HG03097 (cell line): ENCODE results near the gene MYH9.
"Not testable (repeated sequence)": the region's sequence is repeated elsewhere in the genome, so short reads cannot be mapped to it uniquely, and the experiment has no call there.

Experiments
- ATAC-seq: cut with Tn5 transposase; IDR thresholded peaks from one replicate; pipeline ENCODE4 v1.9.1; 2021; ENCODE audit not compliant: unreplicated experiment, low FRiP score

The MYH9 gene

DNA sequence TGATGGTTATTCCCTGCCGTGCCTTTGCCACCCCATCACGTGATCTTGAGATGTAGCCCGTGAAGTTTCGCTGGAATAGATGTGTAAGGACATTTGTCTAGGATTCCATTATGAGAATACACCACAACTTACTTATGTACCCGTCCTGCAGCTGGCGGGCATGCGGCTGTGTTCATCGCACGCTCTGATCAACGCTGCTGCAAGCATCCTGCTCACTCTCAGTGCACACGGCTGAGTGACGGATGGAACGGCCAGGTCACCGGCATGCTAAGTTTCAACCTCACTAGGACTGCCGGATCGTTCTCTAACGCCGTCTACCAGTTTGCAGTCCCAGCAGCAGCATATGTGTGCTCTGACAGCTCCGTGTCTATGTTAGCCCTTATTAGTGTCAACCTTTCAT is 90.2 kb downstream of the MYH9 start:
- no peak for ATAC-seq

DNA sequence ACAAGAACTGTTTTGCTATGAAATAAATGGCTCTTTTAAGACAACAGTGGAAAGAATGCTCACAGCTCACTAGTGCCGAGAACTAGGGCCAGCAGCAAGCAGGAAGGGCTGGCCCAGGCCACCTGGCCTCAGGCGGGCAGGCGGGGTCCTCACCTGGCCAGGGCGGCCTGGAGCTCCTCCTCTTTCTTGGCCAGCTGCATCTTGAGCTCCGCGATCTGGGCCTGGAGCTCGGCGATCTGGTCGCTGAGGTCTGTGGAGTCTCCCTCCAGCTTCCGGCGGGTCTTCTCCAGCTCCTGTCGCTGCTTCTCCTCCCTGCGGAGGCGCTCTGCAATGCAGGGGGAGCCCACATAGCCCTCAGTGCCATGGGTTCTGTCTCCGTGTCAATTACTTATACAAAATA is 91.1 kb downstream of the MYH9 start:
- ATAC-seq, result no peak

DNA sequence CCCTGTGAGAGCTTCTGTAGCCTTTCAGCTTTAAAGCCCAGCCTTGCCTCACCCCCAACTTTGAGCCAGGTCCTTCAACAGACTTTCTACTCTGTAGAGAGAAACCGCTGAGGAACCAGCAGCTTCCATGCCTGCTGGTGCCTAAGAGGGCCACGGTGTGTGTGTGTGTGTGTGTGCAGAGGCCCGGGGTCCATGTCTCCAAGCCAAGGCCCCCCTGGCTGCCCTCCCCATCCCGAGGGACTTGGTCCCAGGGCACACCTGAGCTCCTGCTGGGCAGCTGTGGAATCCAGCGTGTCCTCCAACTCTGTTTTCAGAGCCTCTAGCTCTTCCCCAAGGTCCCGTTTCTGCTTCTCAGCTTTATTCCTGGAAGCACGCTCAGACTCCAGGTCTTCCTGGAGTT is 92.5 kb downstream of the MYH9 start:
- no peak for ATAC-seq

DNA sequence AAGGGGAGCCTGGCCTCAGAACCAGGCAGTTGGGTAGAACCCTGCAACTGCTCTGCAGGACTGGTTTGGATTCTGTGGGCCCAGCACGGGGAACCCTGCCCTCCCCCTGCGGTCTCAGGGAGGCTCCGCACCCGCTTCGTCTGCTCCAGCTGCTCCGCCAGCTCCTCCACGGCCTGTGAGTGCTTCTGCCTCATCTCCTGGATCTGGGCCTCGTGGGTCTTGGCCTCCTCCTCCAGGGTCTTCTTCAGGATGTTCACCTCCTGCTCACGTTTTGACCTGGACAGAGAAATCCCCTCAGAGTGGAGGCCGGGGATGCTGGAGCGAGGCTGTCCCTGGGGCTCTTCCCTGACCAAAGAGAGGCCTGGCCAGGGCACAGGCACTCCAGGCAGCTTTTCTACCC is 93.0 kb downstream of the MYH9 start:
- no peak for ATAC-seq

DNA sequence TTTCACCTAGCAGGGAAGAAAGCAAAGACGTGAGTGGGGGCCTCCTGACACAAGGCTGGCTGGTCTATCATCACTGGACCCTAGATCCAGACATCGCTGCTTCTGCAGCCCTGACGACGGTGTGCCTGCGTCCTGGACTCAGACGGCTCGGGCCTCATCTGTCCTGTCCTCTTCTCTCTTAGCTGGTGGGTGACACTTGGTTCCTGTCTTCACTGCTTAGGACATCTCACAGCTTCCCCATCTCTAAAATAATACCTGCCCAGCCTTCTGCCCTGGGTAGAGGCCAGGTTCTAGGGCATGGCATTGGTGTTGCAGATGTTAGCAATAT is 93.5 kb downstream of the MYH9 start:
- no peak for ATAC-seq

DNA sequence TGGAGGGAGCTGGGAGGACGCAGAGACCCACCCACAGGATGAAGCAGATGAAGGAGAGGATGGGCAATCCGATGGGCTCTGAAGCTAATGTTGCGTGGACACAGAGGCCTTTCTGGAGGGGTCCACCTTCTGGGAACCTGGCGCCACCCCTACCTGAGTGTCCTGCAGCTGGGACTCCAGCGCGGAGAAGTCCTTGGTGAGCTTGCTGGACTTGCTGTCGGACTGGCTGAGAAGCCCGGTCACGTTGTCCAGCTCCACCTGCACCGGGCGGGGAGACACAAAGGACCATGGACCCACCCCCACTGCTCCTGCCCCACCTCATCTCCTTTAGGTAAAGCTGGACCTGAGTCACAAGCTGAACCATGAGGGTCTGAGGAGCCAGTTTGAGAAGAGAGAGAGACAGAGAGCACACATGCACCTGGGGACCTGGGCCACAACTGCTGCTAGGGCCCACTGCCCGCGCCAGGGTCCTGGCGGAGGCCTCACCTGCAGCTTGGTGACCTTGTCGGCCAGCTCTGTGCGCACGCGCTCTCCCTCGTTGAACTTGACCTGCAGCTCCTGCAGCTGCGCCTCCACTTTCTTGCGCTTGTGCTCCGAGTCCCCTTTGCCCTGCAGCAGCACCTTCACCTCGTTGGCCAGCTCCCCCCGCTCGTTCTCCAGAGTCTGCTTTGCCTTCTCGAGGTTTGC is 94.0 kb downstream of the MYH9 start:
- no peak for ATAC-seq

DNA sequence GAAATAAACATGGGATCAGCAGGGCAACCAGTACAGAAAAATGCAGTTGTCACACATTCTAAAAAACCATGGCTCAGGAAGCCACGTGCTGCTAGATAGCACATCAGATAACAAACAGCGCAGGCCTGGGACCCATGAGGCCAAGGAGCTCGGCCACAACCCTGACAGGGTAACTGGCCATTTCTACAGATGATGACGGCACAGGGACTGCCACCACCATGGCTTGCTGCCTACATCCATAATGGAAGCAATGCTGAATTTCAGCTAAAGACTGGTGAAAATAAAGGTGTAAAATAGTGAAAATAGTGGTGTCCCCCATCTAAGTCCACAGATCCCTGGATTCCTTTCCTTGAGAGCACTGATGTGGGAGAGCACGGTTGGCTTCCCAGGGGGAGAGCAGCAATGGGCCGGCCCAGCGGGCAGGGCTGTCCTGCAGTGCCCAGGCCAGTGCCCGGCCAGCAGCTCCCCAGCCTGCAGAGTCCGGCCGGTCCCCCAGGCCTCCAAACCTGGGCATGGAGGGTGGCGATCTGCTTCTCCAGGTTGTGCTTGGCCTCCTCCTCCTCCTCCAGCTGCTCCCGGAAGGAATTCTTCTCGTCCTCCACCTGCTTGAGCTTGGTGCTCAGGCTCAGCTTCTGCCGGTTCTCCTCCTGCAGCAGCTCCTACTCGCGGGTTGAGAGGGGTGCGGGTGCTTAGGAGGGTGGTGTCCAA is 94.8 kb downstream of the MYH9 start:
- ATAC-seq, result no peak

DNA sequence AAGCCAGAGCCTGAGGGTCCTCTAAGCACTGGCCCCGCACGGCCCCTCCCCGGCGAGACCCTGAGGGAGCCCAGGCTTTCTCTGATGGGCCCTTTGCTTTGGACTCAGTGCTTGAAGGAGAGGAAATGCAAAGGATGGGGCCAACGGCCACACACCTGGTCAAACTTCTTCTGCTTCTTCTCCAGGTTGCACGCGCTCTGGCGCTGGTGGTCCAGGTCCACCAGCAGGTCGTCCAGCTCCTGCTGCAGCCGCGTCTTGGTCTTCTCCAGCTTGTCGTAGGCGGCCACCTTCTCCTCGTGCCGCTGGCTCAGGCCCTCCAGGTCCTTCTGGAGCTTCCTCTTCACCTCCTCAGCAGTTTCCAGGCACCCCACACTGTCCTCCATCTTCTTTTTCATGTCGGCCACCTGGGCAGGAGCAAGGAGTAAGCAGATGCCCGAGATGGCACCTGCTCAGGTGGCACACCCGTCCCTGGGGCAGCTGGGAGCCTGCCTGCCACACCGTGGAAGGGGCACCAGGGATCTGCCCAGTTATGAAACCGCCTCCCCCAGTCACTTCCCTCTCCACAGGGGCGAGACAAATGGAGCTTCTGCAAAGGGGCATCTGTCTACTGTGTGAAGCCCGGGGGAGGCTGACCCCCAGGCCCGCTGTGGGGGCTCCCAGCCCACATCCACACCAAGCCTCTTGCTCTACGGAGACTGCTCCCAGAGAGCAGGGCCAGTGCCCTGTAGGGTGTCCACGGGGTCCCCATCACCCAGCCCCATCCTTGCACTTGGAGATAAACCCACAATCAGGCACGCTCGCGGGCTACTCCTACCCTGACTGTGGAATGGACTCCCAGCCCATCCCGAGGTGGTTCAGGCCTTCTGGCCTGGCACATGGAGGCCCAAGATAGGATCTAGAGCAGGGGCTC is 95.7 kb downstream of the MYH9 start:
- ATAC-seq, result no peak

DNA sequence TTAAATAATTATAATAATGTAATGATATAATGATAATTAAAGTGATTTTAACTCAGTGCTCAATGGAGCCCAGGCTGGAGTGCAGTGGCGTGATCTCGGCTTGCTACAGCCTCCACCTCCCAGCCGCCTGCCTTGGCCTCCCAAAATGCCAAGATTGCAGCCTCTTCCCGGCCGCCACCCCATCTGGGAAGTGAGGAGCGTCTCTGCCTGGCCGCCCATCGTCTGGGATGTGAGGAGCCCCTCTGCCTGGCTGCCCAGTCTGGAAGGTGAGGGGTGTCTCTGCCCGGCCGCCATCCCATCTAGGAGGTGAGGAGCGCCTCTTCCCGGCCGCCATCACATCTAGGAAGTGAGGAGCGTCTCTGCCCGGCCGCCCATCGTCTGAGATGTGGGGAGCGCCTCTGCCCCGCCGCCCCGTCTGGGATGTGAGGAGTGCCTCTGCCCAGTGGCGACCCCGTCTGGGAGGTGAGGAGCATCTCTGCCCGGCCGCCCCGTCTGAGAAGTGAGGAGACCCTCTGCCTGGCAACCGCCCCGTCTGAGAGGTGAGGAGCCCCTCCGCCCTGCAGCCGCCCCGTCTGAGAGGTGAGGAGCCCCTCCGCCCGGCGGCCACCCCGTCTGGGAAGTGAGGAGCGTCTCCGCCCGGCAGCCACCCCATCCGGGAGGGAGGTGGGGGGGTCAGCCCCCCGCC is 97.2 kb downstream of the MYH9 start:
- ATAC-seq, result not testable (repeated sequence)

DNA sequence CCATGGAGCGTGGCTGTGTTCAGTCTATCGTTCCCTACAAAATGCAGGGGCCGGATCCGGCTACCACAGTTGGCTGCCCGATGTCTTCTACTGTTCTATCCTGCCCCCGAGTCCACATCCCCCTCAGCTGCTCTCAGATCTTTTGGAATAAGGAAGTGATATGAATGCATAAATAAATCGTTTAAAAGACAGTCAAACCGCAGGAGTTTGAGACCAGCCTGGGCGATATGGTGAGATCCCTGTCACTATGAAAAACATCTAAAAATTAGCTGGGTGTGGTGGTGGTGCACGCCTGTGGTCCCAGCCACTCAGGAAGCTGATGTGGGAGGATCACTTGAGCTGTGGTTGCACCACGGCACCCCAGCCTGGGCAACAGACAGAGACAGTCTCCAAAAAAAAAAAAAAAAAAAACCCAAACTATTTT is 97.8 kb downstream of the MYH9 start:
- ATAC-seq, result not testable (repeated sequence)

DNA sequence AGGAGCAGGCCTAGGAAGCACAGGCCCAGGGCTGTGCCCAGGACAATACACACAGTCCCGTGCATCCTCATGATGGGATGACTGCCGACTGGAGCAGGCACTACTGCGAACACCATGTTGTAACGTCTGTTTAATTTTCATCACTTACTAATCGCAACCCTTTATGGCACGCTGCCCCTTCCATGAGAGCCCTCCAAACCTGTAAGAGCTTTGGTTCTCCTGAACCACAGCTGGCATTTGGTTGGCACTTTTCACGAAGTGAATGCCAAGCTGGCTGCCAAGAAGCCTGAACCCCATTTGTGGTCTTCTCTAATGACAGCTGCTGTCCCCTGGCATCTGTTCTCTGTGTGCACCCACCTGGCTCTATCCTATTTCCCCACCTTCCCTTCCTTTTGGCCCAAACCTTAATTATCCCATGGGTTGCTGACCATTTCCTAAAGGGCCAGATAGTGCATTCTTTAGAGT is 98.3 kb downstream of the MYH9 start:
- ATAC-seq, result no peak

DNA sequence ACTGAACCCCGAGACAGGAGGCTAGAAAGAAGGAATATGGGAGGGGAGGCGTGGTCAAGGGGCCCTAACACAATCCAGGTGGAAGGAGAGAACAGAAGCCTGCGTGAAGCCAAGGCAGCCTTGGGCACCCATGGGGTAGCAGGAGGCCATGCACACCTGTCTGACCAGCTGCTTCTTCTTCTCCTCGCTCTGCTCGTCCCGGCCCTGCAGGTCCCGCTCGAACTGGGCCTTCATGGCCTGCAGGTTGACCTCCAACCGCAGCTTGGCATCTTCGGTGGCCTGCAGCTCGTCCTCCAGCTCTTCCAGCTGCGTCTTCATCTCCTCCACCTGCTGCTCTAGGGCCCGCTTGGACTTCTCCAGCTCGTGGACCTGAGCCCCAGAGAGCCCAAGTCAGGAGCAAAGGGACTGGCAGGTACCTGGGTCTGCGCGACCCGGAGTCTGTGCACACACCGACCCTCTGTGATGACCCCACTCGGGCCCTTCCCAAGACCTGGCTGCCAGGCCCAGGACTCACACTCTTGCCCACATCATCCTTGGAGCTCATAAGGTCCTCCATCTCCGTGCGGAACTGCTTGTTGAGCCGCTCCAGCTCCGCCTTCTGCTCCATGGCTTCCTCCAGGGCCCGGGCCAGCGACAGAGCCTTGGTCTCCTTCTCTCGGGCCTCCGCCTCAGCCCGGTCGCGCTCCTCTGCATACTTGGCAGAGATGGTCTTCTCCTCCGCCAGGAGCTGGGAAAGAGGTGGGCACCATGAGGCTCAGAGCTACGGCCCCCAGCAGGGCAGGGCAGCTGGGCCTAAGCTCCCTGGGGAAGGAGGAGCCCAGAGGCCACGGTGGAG is 99.0 kb downstream of the MYH9 start:
- ATAC-seq, result no peak

DNA sequence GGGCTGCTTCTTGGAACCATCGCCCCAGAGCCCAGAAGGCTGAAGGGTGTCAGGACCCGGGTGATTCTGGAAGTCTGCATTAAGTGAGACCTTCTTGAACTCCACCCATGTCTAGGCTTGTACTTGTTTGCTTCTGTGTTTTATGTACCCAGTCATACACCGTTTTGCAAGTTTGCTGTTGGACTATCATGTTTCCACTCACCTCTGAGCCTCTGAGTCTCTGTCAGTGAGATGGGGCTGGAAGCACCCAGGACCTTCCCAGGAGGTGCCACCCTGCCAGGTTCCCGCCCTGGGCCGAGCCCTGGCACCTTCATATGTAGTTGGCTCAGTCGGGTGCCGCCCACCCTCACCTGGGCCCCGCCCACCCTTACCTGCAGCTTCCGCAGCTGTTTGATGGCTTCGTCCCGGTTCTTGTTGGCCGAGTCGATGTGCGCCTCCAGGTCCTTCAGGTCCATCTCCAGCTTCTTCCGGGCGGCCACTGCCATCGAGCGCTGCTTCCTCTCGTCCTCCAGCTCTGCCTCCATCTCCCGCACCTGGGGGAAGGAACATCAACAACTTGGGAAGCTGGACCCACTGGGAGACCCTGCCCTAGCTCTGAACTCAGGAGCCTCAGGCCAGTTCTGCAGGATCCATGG is 99.8 kb downstream of the MYH9 start:
- ATAC-seq, result no peak

DNA sequence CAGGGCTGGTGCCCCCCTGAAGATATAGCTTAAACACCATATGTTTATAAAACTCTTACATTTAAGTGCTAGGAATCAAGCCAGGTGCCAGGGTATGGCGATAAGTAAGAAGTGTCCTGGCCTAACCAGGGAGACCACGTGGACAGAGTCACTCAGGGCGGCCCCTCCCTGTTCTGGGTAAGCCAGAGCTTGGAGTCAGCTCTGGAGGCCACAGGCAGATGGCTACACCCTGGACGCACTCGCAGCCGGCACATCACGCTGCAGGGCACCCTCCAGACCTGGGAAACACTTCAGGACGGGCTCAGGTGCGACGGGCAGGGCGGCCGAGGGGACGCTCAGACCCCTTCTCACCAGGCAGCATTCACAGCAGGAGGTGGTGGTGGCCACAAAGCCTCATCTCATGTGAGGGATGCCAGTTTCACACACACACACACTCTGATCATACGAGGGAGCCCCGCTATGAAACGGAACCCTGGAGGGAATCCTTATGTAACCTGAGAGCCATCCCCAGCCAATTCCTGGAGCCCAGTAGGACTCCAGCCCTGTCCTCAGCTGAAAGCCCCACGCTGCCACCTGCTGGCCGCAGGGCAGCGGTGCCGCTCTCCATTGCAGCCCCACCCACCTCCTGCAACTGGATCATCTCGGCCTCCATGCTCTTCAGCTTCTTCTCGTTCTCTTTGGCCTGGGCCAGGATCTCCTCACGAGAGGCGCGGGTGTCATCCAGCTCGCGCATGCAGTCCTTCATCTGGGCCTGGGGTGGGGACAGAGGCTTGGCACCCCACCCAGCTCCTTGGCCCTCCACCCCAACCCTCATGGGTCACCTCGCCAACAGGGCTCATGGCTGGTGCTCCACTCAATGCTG is 101.4 kb downstream of the MYH9 start:
- ATAC-seq, result no peak

DNA sequence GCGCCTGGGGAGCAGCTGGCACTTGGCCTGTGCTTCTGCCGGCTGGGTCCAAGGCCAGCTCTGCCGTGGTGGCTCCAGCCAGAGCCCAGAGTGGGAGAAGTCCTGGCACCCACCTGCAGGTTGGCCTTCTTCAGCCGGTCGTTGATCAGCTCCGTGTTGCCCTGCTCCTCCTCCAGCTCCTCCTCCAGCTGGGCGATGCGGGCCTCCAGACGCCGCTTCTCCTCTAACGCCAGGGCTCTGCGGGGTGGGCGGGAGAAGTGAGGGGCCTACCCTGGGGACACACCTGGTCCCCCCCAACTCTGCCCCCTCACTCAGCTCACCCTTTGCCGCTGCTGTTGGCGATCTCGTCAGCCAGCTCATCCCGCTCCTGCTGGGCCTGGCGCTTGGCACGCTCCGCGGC is 102.2 kb downstream of the MYH9 start:
- no peak for ATAC-seq

DNA sequence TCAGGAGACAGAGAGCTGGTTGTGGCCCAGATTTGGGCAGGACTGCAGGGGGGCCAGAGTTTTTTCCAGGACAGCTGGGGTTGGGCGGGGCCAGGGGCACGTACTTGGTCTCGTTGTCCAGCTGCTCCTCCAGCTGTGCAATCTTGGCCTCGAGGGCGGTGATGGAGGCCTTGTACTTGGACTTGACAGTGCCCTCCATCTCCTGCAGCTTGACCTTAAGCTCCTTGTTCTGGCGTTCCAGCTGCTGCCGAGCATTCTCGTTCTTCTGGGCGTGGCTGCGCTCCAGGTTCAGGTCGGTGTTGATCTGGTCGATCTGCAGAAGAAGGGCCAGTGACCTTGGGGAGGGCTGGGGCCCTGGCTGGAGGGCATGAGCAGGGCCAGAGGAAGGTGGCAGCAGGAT is 102.8 kb downstream of the MYH9 start:
- no peak for ATAC-seq

DNA sequence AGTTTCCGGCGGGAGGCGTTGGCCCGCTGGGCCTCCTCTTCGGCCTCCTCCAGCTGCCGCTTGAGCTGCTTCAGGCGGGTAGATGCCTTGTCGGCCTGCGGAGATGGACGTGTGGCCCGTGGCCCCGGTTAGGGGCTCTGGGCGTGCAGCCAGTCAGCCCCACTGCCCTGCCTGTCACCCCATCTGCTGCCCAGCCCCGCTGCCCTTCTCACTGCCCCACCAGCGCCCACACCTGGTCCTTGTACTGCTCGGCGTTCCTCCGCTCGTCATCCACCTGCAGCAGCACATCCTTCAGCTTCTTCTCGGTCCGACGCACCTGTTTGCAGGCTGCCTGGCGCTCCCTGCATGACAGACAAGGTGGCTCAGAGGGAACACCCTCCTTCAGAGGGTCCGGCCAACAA is 103.6 kb downstream of the MYH9 start:
- ATAC-seq, result no peak

DNA sequence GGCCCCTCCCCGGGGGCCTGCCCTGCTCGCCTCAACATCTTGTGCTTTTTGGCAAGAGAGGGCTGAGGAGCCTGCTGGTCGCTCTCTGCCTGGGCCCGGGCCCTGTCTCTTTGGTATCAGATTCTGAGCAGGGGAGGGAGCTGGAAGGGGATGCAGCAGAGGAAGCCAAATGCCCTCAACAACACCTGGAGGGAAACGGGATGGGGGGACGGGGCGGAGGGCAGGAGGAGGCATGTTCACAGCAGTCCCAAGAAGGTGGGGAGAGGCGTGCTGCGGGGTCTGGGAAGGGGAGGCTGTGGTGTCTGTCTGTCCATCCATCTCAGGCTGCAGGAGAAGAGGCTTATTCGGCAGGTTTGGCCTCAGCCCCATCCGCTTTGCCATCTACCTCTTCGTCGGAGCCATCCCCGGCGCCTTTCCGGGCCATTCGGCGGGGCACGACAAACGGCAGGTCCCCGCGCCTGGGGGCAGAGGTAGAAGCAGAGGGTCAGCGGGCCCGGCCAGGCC is 105.4 kb downstream of the MYH9 start:
- ATAC-seq, result no peak
